OCI-M2 (cell line): ENCODE data around the gene MAMDC4.
"Not testable (repeated sequence)": the region's sequence is repeated elsewhere in the genome, so short reads cannot be mapped to it uniquely, and the experiment has no call there.

Experiments
- DNase-seq: peaks from one replicate; lab custom pipeline; 2025; ENCODE audit not compliant: unreplicated experiment; lab: John Stamatoyannopoulos, UW

MAMDC4 gene

DNA sequence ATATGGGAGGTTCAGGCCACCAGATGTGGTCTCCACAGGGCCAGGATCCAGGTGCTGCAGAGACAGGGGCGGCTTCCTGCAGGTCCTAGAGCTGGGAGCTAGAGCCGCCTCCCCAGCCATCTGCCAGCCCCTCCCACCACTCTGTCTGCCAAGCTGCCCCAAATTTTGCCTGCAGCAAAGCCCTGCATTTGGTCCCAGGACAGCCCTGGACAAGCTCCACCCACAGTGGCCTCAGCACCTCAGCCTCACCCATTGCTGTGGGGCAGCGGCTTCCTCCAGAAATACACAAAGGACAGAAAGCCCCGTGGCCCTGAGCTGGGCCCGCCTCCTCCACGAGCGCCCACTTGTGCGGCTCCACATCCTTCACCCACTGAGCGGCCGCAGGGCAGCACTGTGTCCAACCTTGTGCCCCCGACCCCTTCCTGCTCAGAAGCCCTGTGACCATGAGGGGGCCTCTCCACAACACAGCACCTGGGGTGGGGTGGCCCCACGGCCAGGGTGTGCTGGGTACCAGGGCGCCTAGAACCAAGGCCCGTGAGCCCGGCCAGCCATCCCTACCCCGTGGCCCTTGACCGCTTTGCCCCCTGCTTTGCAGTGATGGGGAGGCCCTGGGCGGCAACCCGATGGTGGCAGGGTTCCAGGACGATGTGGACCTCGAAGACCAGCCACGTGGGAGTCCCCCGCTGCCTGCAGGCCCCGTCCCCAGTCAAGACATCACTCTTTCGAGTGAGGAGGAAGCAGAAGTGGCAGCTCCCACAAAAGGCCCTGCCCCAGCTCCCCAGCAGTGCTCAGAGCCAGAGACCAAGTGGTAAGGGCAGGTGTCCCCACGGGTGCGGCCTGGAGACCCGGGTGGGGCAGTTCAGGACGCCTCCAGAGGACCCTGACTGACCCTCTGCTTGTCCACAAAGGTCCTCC lies 13.6 kb upstream of the MAMDC4 start:
- DNase-seq: no peak

DNA sequence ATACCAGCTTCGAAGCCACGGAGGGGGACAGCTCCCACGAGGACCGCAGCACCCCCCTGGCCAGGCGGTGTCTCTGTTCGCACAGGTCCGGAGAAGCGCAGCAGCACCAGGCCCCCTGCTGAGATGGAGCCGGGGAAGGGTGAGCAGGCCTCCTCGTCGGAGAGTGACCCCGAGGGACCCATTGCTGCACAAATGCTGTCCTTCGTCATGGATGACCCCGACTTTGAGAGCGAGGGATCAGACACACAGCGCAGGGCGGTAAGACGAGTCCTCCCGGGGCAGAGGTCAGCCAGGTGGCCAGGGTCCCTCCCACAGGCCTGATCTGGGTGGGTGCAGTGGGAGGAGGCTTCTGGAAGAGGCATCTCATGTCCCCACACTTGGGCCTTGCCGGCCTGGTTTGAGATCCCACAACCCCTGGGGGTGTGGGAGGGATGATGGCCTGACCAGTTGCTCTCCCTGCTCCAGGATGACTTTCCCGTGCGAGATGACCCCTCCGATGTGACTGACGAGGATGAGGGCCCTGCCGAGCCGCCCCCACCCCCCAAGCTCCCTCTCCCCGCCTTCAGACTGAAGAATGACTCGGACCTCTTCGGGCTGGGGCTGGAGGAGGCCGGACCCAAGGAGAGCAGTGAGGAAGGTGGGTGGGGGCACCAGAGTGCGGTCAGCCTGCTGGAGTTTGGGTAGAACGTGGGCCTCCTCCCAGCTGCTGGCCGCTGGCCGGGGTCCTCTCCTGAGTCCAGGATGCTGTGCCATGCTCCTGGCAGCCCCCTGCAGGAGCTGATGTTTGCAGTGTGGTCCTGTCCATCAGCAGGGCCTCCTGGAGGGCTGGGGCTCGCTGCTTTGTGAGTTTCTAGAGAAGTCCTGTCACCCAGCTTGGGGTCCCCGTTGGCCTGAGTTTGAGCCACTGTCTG lies 12.7 kb upstream of the MAMDC4 start:
- no peak for DNase-seq

DNA sequence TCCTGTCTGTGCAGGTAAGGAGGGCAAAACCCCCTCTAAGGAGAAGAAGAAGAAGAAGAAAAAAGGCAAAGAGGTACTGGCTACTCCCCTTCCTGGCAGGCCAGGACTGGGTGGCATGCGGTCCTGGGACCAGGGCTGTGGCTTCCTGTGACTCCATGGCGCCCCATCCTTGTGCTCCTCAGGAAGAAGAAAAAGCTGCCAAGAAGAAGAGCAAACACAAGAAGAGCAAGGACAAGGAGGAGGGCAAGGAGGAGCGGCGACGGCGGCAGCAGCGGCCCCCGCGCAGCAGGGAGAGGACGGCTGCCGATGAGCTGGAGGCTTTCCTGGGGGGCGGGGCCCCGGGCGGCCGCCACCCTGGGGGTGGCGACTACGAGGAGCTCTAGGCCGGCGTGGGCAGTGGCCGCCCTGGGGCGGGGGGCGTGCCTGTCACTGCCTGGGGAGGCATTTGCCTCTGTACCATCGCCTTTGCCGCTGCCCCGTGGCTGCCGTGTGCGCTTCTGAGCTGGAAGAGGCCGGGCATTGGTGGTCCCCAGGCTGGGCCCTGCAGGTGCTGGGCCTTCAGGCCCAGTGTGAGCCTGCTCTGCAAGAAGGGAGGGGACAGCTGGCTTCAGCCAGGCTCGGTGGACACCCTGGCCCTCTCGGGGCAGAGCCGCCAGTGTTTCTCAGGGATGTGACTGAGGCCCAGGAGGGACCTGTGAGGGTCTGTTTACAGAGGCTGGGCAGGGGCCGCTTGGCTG lies 11.8 kb upstream of the MAMDC4 start:
- DNase-seq: no peak

DNA sequence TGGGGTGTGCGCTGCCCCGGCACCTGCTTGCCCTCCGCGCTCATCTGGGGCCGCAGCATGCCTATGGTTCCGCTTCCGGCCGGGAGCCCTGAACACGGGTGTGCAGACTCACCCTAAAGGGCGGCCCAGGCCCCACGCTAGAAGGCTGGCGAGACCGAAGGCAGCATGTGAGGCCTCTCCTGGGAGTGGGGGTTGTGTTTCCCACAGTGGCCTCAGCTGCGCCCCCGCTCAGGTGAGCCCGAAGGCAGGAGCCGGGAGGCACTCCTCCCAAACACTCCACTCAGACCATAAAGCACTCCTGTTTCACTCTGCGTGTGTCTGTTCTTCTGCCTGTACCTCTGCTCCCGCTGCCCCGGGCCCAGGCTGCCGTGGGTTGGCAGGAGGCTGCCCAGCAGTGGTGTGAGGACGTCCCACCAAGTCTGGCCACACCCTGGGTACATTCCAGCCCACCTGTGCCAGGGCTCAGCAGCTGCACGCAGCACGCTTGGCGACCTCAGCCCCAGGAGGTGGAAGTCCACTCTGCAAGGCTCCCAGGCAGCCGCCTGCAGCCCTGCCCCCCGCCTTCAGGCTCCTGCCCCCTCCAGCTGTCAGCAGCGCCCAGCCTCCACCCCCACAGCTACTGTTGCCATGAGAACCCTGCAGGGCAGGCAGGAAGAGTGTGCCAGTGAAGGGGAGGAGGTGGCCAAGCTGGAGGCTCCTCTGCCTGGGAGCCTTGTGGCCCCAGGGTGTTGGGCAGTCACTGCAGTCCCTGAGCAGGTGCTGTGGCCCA lies 11.1 kb upstream of the MAMDC4 start:
- DNase-seq: no peak

DNA sequence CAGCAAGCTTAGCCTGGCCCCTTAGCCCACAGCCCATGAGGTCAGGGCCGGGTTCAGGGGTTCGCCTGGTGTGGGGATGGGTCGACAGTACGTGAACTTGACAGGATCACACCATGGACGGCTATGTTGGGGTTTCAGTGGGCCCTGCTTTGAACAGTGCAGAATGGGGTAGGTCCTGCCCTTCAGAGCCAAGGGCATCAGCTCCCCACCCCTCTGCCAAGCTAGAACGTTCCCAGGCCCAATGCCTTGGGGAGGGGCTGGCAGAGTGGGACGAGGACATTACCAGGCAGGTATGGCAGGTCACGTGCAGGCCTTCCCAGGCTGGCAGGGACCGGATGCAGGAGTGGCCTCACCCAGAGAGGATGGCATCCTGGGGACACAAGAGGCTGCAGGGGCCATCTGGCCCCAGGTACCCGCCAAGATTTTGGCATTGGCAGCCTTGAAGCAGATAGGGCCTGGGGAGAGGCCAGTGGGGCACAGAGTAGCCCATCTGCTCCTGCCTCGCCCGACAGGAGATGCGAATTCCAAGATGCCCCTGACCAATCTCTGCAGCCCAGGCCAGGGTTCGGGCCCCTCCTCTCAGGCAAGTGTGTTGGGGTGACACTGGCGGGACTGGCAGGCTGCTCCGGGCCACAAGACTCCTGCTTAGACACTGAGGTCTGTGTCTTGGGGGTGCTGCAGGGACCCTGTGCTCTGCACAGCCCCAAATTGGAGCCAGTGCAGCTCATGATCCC lies 10.3 kb upstream of the MAMDC4 start:
- DNase-seq: not testable (repeated sequence)

DNA sequence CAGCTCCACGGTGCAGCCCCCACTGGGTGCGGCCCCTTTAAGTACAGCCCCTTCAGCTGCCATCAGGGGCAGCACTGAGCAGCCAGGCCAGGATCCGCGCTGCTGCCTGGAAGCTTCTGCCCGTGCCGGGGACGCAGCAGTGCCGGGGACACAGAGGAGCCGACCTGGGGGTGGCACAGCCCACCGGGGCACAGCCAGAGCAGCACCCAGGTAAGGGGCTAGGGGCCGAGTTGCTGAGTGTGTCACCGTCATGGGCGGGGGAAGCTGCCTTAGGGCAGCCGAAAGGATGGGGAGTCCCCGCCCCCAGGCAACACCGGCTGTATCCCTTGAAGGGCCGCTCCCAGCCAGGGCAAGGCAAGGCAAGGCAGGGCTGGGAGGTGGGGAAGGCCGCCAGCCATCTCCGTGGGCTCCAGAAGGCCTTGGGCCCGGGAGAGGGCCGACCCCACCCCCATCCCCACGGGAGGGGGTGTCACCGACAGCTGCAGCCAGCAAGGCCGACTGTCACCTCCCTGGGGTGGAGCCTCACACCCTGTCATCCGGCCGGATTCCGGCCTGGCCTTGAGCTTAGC lies 9.7 kb upstream of the MAMDC4 start, which contains the start of gene AJM1:
Gene AJM1, plus strand, starts transcription at position 99 of the 569 bp plus-strand sequence. CDS start 1,937 bp downstream, outside the sequence.
- not testable (repeated sequence) for DNase-seq

DNA sequence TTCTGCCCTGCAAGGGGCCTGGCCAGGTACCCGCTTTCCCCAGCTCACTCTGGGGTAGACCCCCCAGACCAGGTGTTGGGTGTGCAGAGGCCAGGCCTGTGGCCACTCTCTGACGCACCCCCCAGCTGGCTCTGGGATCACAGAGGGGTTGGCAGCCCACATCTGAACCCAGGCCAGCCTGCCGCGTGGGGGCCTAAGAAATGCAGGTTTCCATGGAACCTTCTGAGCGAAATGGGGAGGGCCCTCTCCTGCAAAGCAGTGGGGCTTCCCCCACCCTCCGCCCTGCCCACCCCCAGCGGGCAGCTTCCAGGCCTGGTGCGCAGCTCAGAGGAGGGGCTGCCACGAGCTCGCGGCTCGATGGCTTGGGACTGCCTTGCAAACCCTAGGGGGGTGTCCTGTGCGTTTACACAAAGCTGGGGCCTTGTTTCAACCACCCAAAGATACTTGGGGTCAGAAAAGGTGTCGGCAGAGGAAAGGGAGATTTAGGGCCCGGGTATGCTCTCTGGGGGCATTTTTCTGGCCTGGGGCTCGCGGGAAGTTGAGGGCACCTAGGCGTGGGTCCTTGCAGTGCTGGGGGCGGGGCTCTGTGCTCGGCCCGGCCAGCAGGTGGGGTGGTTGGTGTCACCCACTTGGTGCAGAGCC lies 8.9 kb upstream of the MAMDC4 start:
- not testable (repeated sequence) for DNase-seq

DNA sequence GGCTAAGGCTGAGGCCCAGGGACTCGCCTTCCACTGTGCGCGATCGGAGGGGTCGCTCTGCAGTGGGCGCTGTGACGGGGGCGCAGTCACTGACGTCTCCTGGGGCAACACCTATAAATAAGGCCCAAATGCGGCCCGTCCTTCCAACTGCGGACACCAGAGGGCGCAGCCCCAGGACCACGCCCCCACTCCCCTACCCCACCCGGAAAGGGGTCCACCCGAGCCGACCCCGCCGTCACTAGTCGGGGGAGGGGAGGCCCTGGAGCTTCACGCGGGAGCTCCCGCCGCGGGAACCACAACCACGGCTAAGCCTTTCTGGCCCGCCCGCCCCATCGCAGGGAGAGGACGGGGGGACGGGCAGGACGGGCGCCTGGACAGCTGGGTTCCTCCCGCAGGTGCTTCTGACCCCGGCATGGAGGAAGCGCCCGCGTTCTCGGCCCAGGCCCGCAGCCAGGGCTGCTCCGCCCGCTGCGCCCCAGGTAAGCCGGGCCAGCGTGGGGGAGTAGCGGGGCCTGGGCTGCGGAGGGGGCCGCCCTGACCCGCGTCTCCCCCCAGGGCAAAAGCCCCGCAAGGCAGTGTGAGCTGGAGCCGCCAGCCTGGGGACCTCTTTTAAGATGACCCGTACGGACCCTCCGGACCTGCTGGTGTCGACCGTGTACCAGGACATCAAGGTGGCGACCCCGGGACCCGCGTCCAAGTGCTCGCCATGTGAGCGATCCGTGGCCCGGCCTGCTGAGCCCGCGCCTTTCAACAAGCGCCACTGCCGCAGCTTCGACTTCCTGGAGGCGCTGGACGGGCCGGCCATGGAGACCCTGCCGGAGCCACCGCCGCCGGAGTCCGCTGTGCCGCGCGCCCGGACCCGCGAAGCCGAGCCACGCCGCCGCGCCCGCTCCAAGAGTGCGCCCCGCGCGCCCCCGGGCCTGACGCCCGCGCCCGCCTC lies 8.1 kb upstream of the MAMDC4 start:
- not testable (repeated sequence) for DNase-seq

DNA sequence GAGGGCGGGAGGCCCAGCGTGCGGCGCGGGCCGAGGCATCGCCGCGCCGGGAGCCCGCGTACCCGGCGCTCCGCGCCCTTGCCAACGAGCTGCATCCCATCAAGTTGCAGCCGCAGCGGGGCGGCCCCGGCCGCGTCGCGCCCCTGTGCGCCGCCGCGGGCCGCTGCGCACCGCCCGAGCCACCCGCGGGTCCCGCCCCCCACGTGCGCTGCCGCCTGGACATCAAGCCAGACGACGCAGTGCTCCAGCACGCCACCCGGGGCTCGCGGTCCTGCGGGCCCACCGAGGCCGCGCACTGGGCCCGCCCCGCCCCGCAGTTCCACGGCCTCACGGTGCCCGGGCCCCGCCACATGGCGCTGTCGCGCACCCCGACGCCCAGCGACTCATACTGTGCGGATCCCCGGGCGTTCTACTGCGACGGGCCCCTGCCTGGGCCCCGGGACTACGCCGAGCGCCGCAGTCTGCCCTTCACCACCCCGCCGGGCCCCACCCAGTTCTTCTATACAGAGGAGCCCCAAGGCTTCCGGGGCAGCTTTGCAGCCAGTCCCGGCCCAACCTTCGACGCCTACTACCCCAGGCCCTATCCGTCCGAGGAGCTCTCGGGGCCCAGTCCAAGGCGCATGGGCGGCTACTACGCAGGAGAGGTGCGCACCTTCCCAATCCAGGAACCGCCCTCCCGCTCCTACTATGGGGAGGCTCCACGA lies 7.2 kb upstream of the MAMDC4 start:
- no peak for DNase-seq

DNA sequence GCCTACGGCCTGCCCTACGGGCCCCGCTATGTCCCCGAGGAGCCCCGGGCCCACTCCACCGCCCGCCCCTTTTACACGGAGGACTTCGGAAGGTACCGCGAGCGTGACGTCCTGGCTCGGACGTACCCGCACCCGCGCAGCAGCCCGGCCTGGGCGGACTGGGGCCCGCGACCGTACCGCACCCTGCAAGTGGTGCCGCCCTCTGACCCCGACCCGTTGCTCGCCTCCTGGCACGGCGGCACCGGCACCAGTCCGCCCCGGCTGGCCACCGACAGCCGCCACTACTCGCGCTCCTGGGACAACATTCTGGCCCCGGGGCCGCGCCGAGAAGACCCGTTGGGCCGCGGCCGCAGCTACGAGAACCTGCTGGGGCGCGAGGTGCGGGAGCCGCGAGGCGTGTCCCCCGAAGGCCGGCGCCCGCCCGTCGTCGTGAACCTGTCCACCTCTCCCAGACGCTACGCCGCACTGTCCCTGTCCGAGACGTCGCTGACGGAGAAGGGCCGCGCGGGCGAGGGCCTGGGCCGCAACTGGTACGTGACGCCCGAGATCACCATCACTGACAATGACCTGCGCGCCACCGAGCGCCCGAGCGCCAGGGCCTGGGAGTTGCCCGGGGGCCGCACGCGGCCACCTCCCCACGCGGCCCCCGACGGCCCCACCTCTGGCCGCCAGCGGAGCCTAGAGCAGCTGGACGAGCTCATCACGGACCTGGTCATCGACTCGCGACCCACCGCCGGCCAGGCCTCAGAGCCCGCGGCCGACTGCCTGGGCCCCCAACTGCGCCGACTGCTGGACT lies 6.5 kb upstream of the MAMDC4 start:
- no peak for DNase-seq

DNA sequence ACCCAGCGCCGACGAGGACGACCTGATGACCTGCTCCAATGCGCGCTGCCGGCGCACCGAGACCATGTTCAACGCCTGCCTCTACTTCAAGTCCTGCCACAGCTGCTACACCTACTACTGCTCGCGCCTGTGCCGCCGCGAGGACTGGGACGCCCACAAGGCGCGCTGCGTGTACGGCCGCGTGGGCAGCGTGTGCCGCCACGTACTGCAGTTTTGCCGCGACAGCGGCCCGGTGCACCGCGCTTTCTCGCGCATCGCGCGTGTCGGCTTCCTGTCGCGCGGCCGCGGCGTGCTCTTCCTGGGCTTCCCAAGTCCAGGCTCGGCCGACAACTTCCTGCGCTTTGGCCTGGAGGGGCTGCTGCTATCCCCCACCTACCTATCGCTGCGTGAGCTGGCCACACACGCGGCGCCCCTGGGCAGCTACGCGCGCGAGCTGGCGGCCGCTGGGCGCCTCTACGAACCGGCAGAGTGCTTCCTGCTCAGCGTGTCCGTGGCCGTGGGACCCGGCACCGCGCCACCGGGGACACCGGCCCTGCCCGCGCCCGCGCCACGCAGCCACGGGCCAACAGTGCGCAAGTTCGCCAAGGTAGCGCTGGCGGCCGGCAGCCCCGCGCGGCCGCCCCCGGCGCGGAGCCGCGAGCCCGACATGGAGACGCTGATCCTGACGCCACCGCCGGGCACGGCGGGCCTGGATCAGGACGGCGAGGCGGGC lies 5.6 kb upstream of the MAMDC4 start:
- no peak for DNase-seq

DNA sequence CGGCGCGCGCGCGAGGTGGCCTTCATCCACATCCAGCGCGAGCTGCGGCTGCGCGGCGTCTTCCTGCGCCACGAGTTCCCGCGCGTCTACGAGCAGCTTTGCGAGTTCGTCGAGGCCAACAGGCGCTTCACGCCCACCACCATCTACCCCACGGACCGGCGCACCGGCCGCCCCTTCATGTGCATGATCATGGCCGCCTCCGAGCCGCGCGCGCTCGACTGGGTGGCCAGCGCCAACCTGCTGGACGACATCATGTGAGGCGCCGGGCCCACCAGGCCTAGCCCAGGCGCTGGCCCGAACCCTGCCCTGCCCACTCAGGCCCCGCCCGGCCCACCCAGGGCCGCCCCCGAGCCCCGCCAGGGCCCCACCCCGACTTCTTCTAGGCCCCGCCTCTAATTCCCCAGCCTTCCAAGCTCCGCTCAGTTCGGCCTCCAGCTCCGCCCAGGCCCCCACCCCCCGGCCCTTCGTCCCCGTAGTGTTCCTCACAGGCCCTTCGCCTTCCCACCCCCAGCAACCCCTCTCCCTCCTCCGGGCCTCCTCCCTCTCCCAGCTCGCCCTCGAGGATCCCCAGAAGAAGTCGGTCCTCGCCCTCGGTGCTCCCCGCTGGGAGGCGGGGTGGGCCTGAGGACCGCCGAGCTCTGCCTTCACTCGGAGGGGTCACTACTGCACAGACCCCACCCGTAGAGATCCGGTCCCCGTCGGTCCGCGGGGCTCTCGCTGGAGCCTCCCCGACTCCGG lies 4.9 kb upstream of the MAMDC4 start:
- no peak for DNase-seq

DNA sequence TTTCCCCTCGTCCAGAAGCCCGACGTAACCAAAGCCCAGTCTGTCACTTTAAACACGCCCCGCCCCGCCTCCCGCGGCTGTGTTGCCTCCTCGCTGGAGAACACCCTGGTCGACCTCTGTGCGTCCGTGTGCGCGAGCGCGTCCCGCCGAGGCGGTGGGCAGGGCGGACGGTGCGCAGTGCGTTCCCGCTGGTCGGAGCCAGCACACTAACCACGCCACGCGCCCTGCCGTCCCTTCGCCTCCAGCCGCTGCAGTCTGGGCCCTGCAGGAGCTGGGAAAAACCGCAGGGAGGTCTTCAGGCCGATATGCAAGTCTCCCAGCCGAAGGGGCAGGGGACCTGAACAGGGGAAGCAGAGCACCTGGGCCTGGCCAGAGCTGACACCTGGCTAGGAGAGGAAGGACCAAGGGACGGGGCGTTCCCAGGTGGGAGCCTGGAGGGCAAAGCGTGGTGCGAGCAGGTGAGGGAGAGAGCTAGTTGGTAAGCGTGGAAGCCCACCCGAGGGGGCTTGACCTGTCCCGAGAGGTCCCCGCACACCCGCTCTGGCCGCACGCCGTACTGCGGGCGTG lies 4.2 kb upstream of the MAMDC4 start:
- no peak for DNase-seq

DNA sequence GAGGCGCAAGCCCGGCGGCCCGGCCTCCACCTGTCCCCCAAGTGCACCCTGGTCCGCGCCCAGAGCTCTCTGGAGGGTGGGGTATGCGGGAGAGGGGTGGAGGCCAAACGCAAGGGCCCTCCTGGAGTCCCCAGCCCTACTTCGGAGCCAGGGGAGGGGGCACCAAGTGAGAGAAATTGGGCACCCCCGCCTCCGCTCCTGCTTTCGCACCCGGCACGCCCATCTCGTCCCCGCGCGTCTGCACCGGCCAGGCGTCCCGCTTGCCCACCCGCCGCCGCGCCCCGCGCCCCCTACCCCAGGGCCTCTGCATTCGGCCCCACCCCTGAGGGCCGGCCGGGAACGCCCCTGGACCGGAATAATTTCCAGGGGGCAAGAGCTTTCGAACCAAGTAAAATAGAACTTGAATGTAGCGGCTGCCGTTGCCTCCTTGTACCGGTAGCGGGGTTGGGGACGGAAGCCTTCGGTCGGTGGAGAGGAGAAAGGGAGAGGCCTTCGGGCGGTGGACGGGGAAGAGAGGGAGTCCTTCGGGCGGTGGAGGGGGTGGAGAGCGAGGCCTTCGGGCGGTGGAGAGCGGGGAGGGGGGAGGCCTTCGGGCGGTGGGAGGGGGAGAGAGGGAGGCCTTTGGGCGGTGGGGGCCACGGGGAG lies 3.6 kb upstream of the MAMDC4 start:
- no peak for DNase-seq
